ENCODE results near the gene MT1B.
"Not testable (repeated sequence)": the region's sequence is repeated elsewhere in the genome, so short reads cannot be mapped to it uniquely, and the experiment has no call there.

MT1B gene

DNA sequence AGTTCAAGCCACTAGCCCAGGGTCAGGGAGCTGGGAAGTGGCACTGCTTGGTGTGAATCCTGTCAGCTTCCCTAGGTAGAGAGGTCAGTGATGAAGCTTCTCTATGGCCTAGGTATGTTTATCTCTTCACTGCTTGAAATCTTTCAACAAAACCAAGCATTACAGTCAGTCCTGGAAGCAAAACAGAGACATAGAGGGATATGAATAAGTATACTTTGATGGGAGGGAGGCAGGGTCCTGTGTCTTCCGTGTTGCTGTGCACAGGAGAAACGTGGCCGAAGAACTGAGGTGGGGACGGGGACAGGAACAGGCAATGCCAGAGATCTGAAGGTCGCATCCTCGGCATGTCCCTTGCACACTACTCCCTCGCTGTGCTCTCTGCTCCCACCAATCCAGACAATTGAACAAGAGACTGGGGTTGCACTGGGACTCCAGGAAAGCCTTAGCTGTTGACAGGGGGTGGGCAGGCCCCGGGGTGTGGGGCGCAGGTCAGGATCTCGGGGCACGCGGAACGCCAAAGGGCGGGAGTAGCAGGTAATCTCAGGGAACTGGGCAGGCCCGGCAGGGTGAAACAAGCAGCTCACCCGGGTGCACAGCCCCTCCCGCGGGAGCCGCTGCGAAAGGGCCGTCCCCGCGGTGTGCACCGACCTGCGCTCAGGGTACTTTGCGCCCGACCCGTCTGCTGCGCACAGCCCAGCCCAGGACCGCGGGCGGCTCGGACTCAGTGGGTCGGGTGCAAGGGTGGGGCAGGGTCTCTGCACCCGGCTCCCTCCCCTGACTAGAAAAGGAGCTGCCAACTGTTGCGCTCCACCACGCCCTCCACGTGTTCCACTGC is 17.5 kb downstream of the MT1B start, which contains the start of gene MT1H:
MT1H (plus strand) TSS at position 810 of the 835 bp plus-strand sequence. CDS start 71 bp downstream, outside the sequence.
- Histone ChIP-seq H3K36me3 (replicated peaks; ENCODE audit: low read depth, low read length) (no peaks in the 10 kb centered on the region), H3K4me1 (ENCODE audit: low read length) (no peaks in the 10 kb centered on the region), H4K20me1 (ENCODE audit: insufficient read depth, low read length) (no peaks in the 10 kb centered on the region), H3K27me3 (ENCODE audit: low read depth, low read length) (peaks cover 35% of the 10 kb centered on the region), H3K9me3 (ENCODE audit: insufficient read depth, low read length) (no peaks in the 10 kb centered on the region), H3K27ac (ENCODE audit: low read length) (no peak within 1 kb of the TSS), H3K9ac (ENCODE audit: low read length) (no peak within 1 kb of the TSS), H3K4me2 (ENCODE audit: low read length) (no peak within 1 kb of the TSS), H2AFZ (ENCODE audit: low read depth, low read length) (no peak within 1 kb of the TSS), H3K4me3 (ENCODE audit: low read length) (no peak within 1 kb of the TSS), H3K79me2 (ENCODE audit: low read length) (no peaks in the 10 kb centered on the region)
- TF ChIP-seq, protein P1, sequence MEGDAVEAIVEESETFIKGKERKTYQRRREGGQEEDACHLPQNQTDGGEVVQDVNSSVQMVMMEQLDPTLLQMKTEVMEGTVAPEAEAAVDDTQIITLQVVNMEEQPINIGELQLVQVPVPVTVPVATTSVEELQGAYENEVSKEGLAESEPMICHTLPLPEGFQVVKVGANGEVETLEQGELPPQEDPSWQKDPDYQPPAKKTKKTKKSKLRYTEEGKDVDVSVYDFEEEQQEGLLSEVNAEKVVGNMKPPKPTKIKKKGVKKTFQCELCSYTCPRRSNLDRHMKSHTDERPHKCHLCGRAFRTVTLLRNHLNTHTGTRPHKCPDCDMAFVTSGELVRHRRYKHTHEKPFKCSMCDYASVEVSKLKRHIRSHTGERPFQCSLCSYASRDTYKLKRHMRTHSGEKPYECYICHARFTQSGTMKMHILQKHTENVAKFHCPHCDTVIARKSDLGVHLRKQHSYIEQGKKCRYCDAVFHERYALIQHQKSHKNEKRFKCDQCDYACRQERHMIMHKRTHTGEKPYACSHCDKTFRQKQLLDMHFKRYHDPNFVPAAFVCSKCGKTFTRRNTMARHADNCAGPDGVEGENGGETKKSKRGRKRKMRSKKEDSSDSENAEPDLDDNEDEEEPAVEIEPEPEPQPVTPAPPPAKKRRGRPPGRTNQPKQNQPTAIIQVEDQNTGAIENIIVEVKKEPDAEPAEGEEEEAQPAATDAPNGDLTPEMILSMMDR (IDR thresholded peaks at IDR 0.05; ENCODE audit: low read depth, low read length), result no peak
- TF ChIP-seq EZH2phosphoT487 (IDR thresholded peaks at IDR 0.05; ENCODE audit: low read depth), result no peak

DNA sequence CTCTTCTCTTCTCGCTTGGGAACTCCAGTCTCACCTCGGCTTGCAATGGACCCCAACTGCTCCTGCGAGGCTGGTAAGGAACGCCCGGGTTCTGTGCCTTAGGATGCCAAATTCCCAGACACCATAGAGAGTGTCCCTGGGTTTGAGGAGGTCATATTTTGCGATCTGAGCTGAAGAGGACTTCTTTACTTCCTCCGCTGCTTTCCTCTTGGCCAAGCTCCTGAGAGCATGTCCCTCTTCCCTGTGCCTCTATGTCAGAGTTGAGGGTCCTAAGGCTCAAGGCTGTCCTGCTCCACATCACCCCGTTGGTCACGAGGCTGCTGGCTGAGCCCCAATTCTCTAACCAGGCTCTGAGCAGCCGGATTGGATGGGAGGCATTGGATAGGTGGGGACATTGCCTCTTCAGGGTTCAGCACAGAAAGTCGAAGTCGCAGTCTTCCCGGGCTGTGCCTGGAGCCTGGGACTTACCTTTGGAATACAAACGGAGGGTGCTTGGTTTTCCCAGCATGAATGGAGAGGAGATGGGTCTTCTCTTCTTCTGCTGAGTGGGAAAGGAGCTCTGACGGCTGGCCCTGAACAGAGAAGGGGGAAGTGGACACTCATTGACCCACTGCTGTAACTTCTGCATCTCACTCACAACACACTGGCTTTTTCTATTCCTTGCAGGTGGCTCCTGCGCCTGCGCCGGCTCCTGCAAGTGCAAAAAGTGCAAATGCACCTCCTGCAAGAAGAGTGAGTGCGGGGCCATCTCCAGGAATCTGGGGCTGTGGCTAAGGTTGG is 18.3 kb downstream of the MT1B start:
- Histone ChIP-seq H2AFZ (ENCODE audit: low read depth, low read length) (no peak overlapping the region), H3K9me3 (ENCODE audit: insufficient read depth, low read length) (no peaks in the 10 kb centered on the region), H3K4me3 (ENCODE audit: low read length) (no peak overlapping the region), H3K9ac (ENCODE audit: low read length) (no peak overlapping the region), H4K20me1 (ENCODE audit: insufficient read depth, low read length) (no peaks in the 10 kb centered on the region), H3K4me2 (ENCODE audit: low read length) (no peak overlapping the region), H3K36me3 (replicated peaks; ENCODE audit: low read depth, low read length) (no peaks in the 10 kb centered on the region), H3K27me3 (ENCODE audit: low read depth, low read length) (peaks cover 29% of the 10 kb centered on the region), H3K4me1 (ENCODE audit: low read length) (no peaks in the 10 kb centered on the region), H3K79me2 (ENCODE audit: low read length) (no peaks in the 10 kb centered on the region), H3K27ac (ENCODE audit: low read length) (no peak overlapping the region)
- TF ChIP-seq, protein P1 (IDR thresholded peaks at IDR 0.05; ENCODE audit: low read depth, low read length), result no peak
- TF ChIP-seq EZH2phosphoT487 (IDR thresholded peaks at IDR 0.05; ENCODE audit: low read depth), result no peak

DNA sequence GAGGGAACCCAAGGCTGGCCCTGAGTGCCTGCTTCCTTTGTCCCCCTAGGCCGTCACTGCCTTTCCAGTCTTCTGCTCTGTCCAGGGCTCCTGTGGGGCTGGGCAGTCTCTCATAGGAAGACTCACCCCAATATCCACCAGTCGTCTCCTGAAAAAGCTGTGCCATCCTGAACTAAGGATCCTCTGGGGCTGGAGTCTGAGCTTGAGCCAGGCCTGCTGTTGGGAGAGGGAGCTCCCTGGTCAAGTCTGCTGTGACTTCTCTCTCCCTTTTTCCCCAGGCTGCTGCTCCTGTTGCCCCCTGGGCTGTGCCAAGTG is 18.9 kb downstream of the MT1B start:
- TF ChIP-seq, protein P1 (IDR thresholded peaks at IDR 0.05; ENCODE audit: low read depth, low read length), result no peak
- no peak for TF ChIP-seq EZH2phosphoT487 (IDR thresholded peaks at IDR 0.05; ENCODE audit: low read depth)
- no peak overlapping the region for H3K4me2 ChIP-seq (ENCODE audit: low read length)
- H3K4me1 ChIP-seq (ENCODE audit: low read length), result no peaks in the 10 kb centered on the region
- H3K27ac ChIP-seq (ENCODE audit: low read length), result no peak overlapping the region
- no peak overlapping the region for H3K9ac ChIP-seq (ENCODE audit: low read length)
- peaks cover 32% of the 10 kb centered on the region for H3K27me3 ChIP-seq (ENCODE audit: low read depth, low read length)
- no peaks in the 10 kb centered on the region for H3K9me3 ChIP-seq (ENCODE audit: insufficient read depth, low read length)
- no peaks in the 10 kb centered on the region for H3K79me2 ChIP-seq (ENCODE audit: low read length)
- H3K36me3 ChIP-seq (replicated peaks; ENCODE audit: low read depth, low read length), result no peaks in the 10 kb centered on the region
- H3K4me3 ChIP-seq (ENCODE audit: low read length), result no peak overlapping the region
- H2AFZ ChIP-seq (ENCODE audit: low read depth, low read length), result no peak overlapping the region
- H4K20me1 ChIP-seq (ENCODE audit: insufficient read depth, low read length), result no peaks in the 10 kb centered on the region

DNA sequence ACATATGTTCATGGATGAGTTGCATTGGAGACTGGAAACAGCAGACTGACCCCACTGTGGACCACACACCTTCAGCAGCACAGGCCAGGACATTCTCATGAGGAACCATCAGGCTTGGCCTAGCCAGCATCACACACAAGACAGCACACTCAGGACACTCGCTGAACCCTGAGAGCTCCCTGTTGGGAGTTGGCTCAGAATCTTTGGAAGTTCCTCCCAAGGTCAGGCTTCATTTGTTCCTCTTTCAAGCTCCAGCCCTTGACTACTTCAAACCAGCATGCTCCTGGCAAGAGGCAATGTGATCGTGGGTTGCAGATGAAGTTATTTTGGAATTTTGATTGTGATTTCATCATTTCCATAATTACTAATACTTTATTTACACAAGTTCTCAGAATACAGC is 20.0 kb downstream of the MT1B start:
- not testable (repeated sequence) for H3K4me1 ChIP-seq (ENCODE audit: low read length); H3K4me3 ChIP-seq (ENCODE audit: low read length); H3K9me3 ChIP-seq (ENCODE audit: insufficient read depth, low read length); H3K4me2 ChIP-seq (ENCODE audit: low read length); H4K20me1 ChIP-seq (ENCODE audit: insufficient read depth, low read length); H3K79me2 ChIP-seq (ENCODE audit: low read length); H3K9ac ChIP-seq (ENCODE audit: low read length); H3K27ac ChIP-seq (ENCODE audit: low read length); H3K36me3 ChIP-seq (replicated peaks; ENCODE audit: low read depth, low read length); H2AFZ ChIP-seq (ENCODE audit: low read depth, low read length)
- peaks cover 32% of the 10 kb centered on the region for H3K27me3 ChIP-seq (ENCODE audit: low read depth, low read length)

DNA sequence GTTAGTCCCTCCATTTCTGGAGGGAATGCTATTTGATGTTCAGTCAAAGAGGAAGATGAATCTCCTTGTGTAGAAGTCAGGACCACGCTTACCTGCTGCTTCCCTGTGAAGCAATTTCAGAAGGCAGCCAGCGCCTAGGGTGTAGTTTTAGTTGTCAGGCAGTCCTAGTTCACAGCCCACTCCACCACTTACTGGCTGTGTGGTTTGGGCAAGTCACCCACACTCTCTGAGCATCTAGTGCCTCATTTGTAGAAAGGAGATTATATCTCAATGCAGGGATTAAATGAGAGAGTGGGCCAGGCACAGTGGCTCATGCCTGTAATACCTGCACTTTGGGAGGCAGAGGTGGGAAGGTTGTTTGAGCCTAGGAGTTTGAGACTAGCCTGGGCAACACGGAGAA is 20.5 kb downstream of the MT1B start:
- H3K27me3 ChIP-seq (ENCODE audit: low read depth, low read length), result peaks cover 32% of the 10 kb centered on the region
- not testable (repeated sequence) for H2AFZ ChIP-seq (ENCODE audit: low read depth, low read length); H3K9me3 ChIP-seq (ENCODE audit: insufficient read depth, low read length); H4K20me1 ChIP-seq (ENCODE audit: insufficient read depth, low read length); H3K27ac ChIP-seq (ENCODE audit: low read length); H3K79me2 ChIP-seq (ENCODE audit: low read length); H3K4me1 ChIP-seq (ENCODE audit: low read length); H3K4me2 ChIP-seq (ENCODE audit: low read length); H3K4me3 ChIP-seq (ENCODE audit: low read length); H3K9ac ChIP-seq (ENCODE audit: low read length); H3K36me3 ChIP-seq (replicated peaks; ENCODE audit: low read depth, low read length)

Data from OCI-LY3 (cell line).